AG04449 (cell line): ENCODE data around the gene CTRB1.

Experiments used
- CTCF ChIA-PET: fragments of 350-600 bp; formaldehyde crosslinking; extraction: SDS; loops from one replicate; lab custom pipeline; 2021; ENCODE audit warnings: antibody characterized with exemption; lab: Yijun Ruan, JAX
- POLR2A ChIA-PET: fragments of 400-600, 350-600 bp; formaldehyde crosslinking; extraction: SDS; loops from one replicate; lab custom pipeline; 2020; ENCODE audit warnings: antibody characterized with exemption, inconsistent platforms; lab: Yijun Ruan, JAX
- DNase-seq: peaks from one replicate; pipeline ENCODE4 v3.0.0-alpha.2; 2010; ENCODE audit warnings: low read depth, low spot score
- H3K4me3 ChIP-seq: 2 replicates; pipeline ENCODE4 v1.5.1; 2011; ENCODE audit warnings: low read depth, mild to moderate bottlenecking, control low read depth, low read length
- TF ChIP-seq, protein P1 (sequence below): IDR thresholded peaks from one replicate; pipeline ENCODE4 v1.5.1; 2011; ENCODE audit warnings: mild to moderate bottlenecking, moderate library complexity, low read length, control low read depth, inconsistent platforms; ENCODE audit not compliant: insufficient read depth; ENCODE audit errors: missing control alignments

The CTRB1 gene

DNA sequence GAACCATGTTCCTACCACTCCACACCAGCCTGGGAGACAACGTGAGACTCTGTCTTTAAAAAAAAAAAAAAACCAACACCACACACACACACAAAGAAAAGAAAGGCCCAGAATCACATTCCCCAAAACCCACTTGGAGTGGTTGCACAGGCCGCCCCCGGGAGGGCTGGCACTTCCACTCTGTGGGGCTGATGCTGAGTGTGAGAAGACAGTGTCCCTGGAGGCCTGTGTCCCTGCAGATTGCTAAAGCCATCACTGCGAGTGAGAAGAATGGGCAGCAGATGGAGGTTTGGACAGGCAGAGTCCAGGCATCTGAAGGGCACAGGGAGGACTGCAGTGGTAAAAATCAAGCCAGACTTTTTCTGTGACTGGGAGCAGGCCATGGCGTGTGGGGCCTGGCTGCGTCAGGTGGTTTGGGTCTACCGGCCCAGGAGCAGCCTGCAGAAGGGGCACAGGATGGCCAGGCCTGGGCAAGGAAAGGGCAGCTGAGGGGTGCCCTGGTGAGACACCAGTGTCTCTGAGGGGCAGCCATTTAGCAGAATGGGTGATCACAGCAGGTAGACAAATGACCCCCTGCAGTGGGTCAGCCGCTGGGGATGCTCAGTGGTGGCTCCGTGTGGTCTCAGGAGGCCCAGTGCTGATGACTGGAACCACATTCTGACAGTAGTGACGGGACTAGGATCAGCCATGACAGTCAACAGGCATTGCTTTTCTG is 24.9 kb upstream of the CTRB1 start:
- no peak for DNase-seq
- no peak overlapping the region for H3K4me3 ChIP-seq
- ChIA-PET CTCF (interaction anchor here (1.5 kb wide), 1 partner anchor 271 kb away, joined by 5 read pairs; no protein-coding TSS in a partner anchor), POLR2A (no interaction called here)
- TF ChIP-seq, protein P1, sequence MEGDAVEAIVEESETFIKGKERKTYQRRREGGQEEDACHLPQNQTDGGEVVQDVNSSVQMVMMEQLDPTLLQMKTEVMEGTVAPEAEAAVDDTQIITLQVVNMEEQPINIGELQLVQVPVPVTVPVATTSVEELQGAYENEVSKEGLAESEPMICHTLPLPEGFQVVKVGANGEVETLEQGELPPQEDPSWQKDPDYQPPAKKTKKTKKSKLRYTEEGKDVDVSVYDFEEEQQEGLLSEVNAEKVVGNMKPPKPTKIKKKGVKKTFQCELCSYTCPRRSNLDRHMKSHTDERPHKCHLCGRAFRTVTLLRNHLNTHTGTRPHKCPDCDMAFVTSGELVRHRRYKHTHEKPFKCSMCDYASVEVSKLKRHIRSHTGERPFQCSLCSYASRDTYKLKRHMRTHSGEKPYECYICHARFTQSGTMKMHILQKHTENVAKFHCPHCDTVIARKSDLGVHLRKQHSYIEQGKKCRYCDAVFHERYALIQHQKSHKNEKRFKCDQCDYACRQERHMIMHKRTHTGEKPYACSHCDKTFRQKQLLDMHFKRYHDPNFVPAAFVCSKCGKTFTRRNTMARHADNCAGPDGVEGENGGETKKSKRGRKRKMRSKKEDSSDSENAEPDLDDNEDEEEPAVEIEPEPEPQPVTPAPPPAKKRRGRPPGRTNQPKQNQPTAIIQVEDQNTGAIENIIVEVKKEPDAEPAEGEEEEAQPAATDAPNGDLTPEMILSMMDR: no peak

DNA sequence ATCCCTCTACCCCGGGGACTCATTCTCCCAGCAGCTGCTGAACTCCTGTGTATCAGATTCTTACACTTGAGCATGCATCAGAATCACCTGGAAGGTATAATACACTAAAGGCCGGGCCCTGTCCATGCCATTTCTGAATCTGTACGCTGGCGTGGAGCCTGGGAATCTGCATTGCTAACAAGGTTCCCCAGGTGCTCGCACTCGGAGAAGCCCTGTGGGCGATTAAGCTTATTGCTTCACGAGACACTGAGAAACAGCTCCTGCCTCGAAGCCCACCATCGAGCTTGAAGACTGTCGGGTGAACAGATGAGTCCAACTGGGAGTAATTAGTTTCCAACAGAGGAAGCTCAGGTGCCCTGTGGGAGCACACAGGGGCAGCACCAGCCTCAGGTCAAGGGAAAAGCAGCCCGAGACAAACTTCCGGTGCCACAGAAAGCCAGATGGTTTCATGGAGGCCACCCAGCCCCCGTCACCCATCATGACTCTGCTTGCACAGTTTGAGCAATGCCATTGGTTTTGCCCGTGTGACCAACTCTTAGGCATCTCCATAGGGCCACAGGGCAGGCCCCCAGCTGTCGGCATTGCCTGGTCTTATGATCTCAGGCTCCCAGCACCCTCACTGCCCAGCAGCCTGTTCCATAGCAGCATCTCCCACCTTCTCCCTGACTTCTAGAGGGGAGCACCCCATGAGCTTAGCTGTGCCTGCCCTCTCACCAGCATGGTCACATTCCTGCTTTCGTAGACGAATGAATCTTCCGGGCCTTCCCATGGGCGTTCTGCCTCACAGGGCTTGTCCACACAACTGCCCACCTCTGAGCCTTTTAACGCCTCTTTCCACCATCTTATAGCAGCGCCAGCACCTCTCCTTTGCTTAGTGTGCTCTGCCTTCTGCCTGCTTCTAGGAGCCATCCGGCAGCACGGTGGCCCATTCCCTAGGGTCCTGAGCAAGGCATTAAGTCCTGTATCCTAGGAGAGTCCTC is 22.7 kb upstream of the CTRB1 start:
- POLR2A ChIA-PET: no interaction called here
- DNase-seq: no peak

DNA sequence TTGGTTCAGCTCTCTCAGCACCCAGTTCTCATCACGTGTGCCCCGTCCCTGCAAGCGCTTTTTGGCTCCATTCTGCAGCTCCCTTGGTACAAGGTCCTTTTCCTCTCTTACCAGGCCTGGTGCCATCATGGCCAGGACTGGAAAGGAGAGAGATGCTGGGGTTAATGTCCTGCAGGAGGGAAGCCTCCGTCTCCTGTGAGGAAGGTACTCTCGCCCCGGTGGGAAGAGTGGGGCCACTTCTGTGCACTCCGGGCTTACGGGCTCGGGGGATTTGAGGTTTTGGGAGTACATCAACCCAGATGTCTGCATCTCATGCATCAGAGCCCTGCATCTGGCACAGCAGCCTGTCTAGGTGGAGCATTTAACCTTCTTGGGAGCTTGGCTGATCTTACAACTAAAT is 22.0 kb upstream of the CTRB1 start:
- ChIA-PET CTCF (interaction anchor here (0.9 to 9.8 kb wide), 8 partner anchors 22 to 424 kb away, joined by 4 to 342 read pairs (median 56); partner anchors contain the start of genes CTRB1 and TMEM170A), POLR2A (no interaction called here)
- TF ChIP-seq, protein P1: no peak
- DNase-seq: no peak
- H3K4me3 ChIP-seq: no peak overlapping the region

More for the DNA sequence above, 22.7 kb upstream of the CTRB1 start:
- CTCF ChIA-PET: interaction anchor here (0.6 to 9.8 kb wide), 8 partner anchors 24 to 590 kb away, joined by 3 to 342 read pairs (median 4); partner anchors contain the start of gene TMEM170A
- H3K4me3 ChIP-seq: no peak overlapping the region
- TF ChIP-seq, protein P1: no peak

DNA sequence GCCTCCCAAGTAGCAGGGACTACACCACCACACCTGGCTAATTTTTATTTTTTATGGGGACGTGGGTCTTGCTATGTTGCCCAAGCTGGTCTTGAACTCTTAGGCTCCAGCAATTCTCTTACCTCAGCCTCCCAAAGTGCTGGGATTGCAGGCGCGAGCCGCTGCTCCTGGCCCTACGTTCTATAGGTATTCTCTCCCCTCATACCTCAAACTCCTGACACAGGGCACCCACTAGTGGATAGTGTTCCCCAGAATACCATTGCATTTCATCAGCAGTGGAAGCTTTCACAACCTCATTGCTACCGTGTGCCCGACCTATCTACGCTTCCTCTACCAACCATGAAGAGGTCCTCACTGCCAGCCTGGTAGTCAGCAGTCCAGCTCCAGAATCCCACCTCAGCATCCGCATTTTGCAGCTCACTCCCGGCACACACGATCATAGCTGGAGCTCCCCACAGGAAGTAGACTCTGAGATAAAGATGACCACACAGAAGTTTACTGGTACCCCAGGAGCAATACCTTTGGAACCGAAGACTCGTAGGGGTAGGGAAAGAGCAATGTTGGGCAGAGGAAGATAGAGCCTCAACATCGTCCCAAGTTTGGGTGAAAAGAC is 21.2 kb upstream of the CTRB1 start:
- no peak overlapping the region for H3K4me3 ChIP-seq
- ChIA-PET CTCF (interaction anchor here (0.6 to 9.8 kb wide), 22 partner anchors 7 to 483 kb away, joined by 3 to 342 read pairs (median 9); partner anchors contain the start of genes ADAT1, CTRB1, TMEM170A and ZNRF1), POLR2A (interaction anchor here (0.5 kb wide), 1 partner anchor 312 kb away, joined by 3 read pairs; no protein-coding TSS in a partner anchor)
- TF ChIP-seq, protein P1: no peak
- DNase-seq: no peak

- TF ChIP-seq, protein P1: no peak
- no peak overlapping the region for H3K4me3 ChIP-seq
- POLR2A ChIA-PET: interaction anchor here (0.5 kb wide), 1 partner anchor 311 kb away, joined by 3 read pairs; no protein-coding TSS in a partner anchor
- CTCF ChIA-PET: interaction anchor here (0.9 to 9.8 kb wide), 33 partner anchors 8 to 568 kb away, joined by 3 to 342 read pairs (median 8); partner anchors contain the start of genes ADAT1, CFDP1, CTRB1 and TMEM170A
- DNase-seq: no peak
These were observed 20.6 kb upstream of the CTRB1 start for GRCh38 chr16:75198135-75198600.
